Fibroblast of lung (primary cell): ENCODE measurements around the gene DAB1. TPM values are rescaled to one million over a fixed set of nuclear protein-coding genes. Genes with fewer than 3 reads are reported as not detected.

Source experiments
- DNase-seq, 2 donors: peaks; one replicate each; pipeline versions ENCODE4 v3.0.0 to v3.0.0-alpha.2; 2010; ENCODE audit warnings: low read depth in 2 of 2
- H2AFZ ChIP-seq: 2 replicates; pipeline ENCODE4 v1.5.1; 2012; ENCODE audit warnings: low read length, control low read depth, inconsistent platforms
- H3K27ac ChIP-seq: 2 replicates; pipeline ENCODE4 v1.5.1; 2011; ENCODE audit warnings: low read length, control low read depth; ENCODE audit not compliant: insufficient read depth
- H3K27me3 ChIP-seq: 2 replicates; pipeline ENCODE4 v1.5.1; 2011; ENCODE audit warnings: mild to moderate bottlenecking, low read length; ENCODE audit not compliant: control insufficient read depth, insufficient read depth
- H3K36me3 ChIP-seq: 2 replicates; pipeline ENCODE4 v1.5.1; 2011; ENCODE audit warnings: low read length; ENCODE audit not compliant: control insufficient read depth, insufficient read depth
- H3K4me1 ChIP-seq: 2 replicates; pipeline ENCODE4 v1.5.1; 2011; ENCODE audit warnings: low read length; ENCODE audit not compliant: control insufficient read depth, insufficient read depth; ENCODE audit errors: extremely low read depth
- H3K4me2 ChIP-seq: 2 replicates; pipeline ENCODE4 v1.5.1; 2011; ENCODE audit warnings: low read length, control low read depth; ENCODE audit not compliant: insufficient read depth; ENCODE audit errors: extremely low read depth
- H3K4me3 ChIP-seq, 4 experiments: fragments of 200-600 bp in 1 of 4; sonication (generic) in 1 of 4; replicated peaks in 1 of 4; 2 replicates each; pipeline ENCODE4 v1.5.1; 2011 to 2016; ENCODE audit warnings: low read length in 4 of 4, low read depth in 3 of 4, mild to moderate bottlenecking in 3 of 4, control low read depth in 2 of 4, inconsistent platforms in 1 of 4, mixed read lengths in 1 of 4; ENCODE audit not compliant: insufficient read depth in 1 of 4; ENCODE audit errors: control extremely low read depth in 1 of 4
- H3K79me2 ChIP-seq: 2 replicates; pipeline ENCODE4 v1.5.1; 2012; ENCODE audit warnings: mild to moderate bottlenecking, low read length, inconsistent platforms; ENCODE audit not compliant: control insufficient read depth, insufficient read depth
- H3K9ac ChIP-seq: 2 replicates; pipeline ENCODE4 v1.5.1; 2011; ENCODE audit warnings: mild to moderate bottlenecking, low read length, control low read depth; ENCODE audit not compliant: insufficient read depth
- H3K9me3 ChIP-seq: 2 replicates; pipeline ENCODE4 v1.5.1; 2012; ENCODE audit warnings: low read depth, low read length; ENCODE audit not compliant: control insufficient read depth, insufficient read depth
- H4K20me1 ChIP-seq: 2 replicates; pipeline ENCODE4 v1.5.1; 2011; ENCODE audit warnings: low read length; ENCODE audit not compliant: control insufficient read depth, insufficient read depth; ENCODE audit errors: extremely low read depth
- CTCF ChIP-seq, 2 donors: IDR thresholded peaks in 1 of 2; conservative IDR thresholded peaks in 1 of 2; 1 replicate in 1 of 2; 2 replicates in 1 of 2; pipeline ENCODE4 v1.5.1; 2011 to 2012; ENCODE audit warnings: low read length in 2 of 2, control low read depth in 1 of 2, inconsistent platforms in 1 of 2, low read depth in 1 of 2, mild to moderate bottlenecking in 1 of 2
- EZH2 ChIP-seq: IDR thresholded peaks from 2 replicates; pipeline ENCODE4 v1.5.1; 2012; ENCODE audit warnings: low read length, control low read depth, mild to moderate bottlenecking; ENCODE audit errors: missing control alignments
- polyA plus RNA-seq, 2 donors: library from polyadenylated mRNA; depleted of rRNA in 1 of 2; stranded (reverse) in 1 of 2; unstranded in 1 of 2; fragments of >200 nt; gene quantifications; 2 replicates each; pipeline ENCODE4 v1.2.1, GENCODE V29; 2011 to 2012; ENCODE audit warnings: missing spikeins in 1 of 2
- total RNA-seq: library from RNA; depleted of rRNA; stranded (reverse); fragments of >200 nt; gene quantifications from 2 replicates; pipeline ENCODE4 v1.2.1, GENCODE V29; 2014

DAB1 gene
- total and polyA plus RNA-seq, 2 donors (not counting 1 experiment from before 2014, with no cell fraction given): 0.17 to 2.0 TPM

- Histone ChIP-seq H3K27me3 (no peaks in the 10 kb centered on the region), H3K9me3 (no peaks in the 10 kb centered on the region), H3K9ac (no peak overlapping the region), H3K4me2 (no peak overlapping the region), H2AFZ (no peak overlapping the region), H4K20me1 (no peaks in the 10 kb centered on the region), H3K4me3 (no peak overlapping the region), H3K27ac (no peak overlapping the region), H3K79me2 (no peaks in the 10 kb centered on the region), H3K36me3 (no peaks in the 10 kb centered on the region), H3K4me1 (no peaks in the 10 kb centered on the region)
- no peak for DNase-seq
- TF ChIP-seq EZH2 (no peak), CTCF (conservative IDR thresholded peaks at IDR 0.05 in 1 of 2, IDR thresholded peaks at IDR 0.05 in 1 of 2; ENCODE audit: low read depth in 1 of 2, low read length in 2 of 2) (no peak)
Measured at GRCh38 chr1:57234459-57234858, 189.4 kb downstream of the DAB1 start.

GRCh38 chr1:57232500-57232899 is 191.4 kb downstream of the DAB1 start:
- Histone ChIP-seq H3K4me2 (no peak overlapping the region), H3K4me3 (no peak overlapping the region), H3K79me2 (no peaks in the 10 kb centered on the region), H3K9me3 (no peaks in the 10 kb centered on the region), H3K9ac (no peak overlapping the region), H3K27ac (no peak overlapping the region), H3K36me3 (no peaks in the 10 kb centered on the region), H3K27me3 (no peaks in the 10 kb centered on the region), H3K4me1 (no peaks in the 10 kb centered on the region), H4K20me1 (no peaks in the 10 kb centered on the region), H2AFZ (no peak overlapping the region)
- DNase-seq: no peak
- no peak for TF ChIP-seq EZH2

GRCh38 chr1:57229998-57230397 is 193.9 kb downstream of the DAB1 start:
- Histone ChIP-seq H3K9me3 (no peaks in the 10 kb centered on the region), H2AFZ (no peak overlapping the region), H3K36me3 (no peaks in the 10 kb centered on the region), H3K9ac (no peak overlapping the region), H3K4me1 (no peaks in the 10 kb centered on the region), H3K4me2 (no peak overlapping the region), H3K4me3 (no peak overlapping the region), H3K27me3 (no peaks in the 10 kb centered on the region), H4K20me1 (peaks cover 1% of the 10 kb centered on the region), H3K27ac (no peak overlapping the region), H3K79me2 (no peaks in the 10 kb centered on the region)
- no peak for TF ChIP-seq EZH2
- TF ChIP-seq CTCF (conservative IDR thresholded peaks at IDR 0.05 in 1 of 2, IDR thresholded peaks at IDR 0.05 in 1 of 2; ENCODE audit: low read depth in 1 of 2, low read length in 2 of 2): no peak
- DNase-seq: no peak
